Mononuclear cell (primary cell): ENCODE measurements around the gene CHRNA4. TPM values are rescaled to one million over a fixed set of nuclear protein-coding genes. Genes with fewer than 3 reads are reported as not detected.
"Not testable (repeated sequence)": the region's sequence is repeated elsewhere in the genome, so short reads cannot be mapped to it uniquely, and the experiment has no call there.

Source experiments
- H3K27me3 ChIP-seq: 2 replicates; pipeline ENCODE4 v1.6.0; 2011; ENCODE audit warnings: low read length, control low read depth; ENCODE audit not compliant: insufficient read depth
- H3K4me1 ChIP-seq: 2 replicates; pipeline ENCODE4 v1.5.1; 2011; ENCODE audit warnings: mild to moderate bottlenecking, low read length, control low read depth; ENCODE audit not compliant: insufficient read depth
- H3K4me3 ChIP-seq: 2 replicates; pipeline ENCODE4 v1.5.1; 2011; ENCODE audit warnings: mild to moderate bottlenecking, low read length, moderate library complexity
- H3K9me3 ChIP-seq: 2 replicates; pipeline ENCODE4 v1.5.1; 2011; ENCODE audit warnings: low read depth, mild to moderate bottlenecking, control low read depth, low read length
- total RNA-seq: library from RNA; depleted of rRNA; stranded (reverse); fragments of >200 nt; gene quantifications from one replicate; pipeline ENCODE4 v1.2.3, GENCODE V29; 2012

Gene CHRNA4
- total RNA-seq, 1 donor: not detected

DNA sequence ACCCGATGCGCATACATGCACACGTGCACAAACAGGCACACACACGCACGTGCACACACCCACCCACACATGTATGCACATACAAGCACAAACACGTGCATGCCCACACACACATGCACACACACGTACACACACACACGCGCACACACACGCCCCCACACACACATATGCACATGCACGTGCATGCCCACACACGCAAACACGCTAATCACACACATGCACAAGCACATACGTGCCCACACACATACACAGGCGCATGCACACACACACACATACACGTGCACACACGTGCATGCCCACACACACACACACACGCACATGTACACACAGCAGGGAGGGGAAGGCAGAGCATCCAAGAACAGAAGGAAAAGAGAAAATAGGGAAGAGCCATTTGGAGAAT, 26.8 kb upstream of the CHRNA4 start:
- H3K9me3 ChIP-seq: no peaks in the 10 kb centered on the region

DNA sequence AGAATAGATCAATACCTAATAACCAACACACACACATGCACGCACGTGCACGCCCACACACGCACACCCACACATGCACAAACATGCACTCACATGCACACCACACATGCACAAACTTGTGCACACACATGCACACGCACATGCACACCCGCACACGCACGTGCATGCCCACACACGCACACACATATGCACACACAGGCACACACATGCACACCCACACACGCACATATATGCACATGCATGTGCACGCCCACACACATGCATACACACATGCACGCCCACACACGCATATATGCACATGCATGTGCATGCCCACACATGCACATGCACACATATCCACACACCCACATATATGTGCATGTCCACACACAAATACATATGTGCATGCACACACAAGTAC, 26.2 kb upstream of the CHRNA4 start:
- Histone ChIP-seq H3K4me1 (no peaks in the 10 kb centered on the region), H3K27me3 (no peaks in the 10 kb centered on the region), H3K9me3 (no peaks in the 10 kb centered on the region), H3K4me3 (no peak overlapping the region)

More for the DNA sequence above, 26.8 kb upstream of the CHRNA4 start:
- Histone ChIP-seq H3K4me1 (no peaks in the 10 kb centered on the region), H3K27me3 (no peaks in the 10 kb centered on the region), H3K4me3 (no peak overlapping the region)

DNA sequence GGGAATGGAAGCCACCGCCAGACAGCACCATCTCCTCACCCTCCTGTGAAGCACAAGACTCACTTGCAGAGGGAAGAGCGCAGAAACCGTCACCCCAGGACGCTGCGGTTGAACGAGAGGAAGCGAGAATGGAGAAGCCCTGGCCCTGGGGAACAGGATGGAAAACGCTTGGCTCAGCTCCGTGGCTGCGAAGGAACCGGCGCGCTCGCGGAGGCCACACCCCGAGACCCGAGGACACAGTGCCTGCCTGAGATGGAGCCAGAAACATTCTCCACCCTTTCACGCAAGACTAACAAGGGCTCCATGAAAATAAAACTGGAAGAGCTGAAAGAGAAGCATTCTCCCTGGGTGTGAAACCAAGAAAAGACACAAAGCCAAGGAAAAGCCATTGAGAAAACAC, 25.3 kb upstream of the CHRNA4 start:
- Histone ChIP-seq H3K4me1 (no peaks in the 10 kb centered on the region), H3K27me3 (no peaks in the 10 kb centered on the region), H3K9me3 (no peaks in the 10 kb centered on the region), H3K4me3 (no peak overlapping the region)

DNA sequence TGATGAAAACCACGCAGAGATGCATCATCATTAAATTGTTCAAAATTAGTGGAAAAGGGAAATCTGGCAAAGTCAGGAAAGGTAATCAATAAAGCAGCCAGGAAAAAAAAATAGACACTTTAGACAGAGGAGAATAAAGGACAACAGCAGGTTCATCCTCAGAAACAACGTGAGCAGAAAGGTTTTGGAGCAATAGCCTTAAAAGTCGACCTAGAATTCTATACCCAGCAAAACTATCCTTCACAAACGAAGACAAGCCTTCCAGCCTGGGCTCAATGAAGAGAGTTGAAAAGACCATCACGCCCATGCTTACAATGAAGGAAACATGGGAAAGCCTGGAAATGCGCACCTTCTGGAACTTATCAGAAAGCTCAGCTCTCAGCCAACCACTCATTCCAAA, 24.7 kb upstream of the CHRNA4 start:
- Histone ChIP-seq H3K4me3 (no peak overlapping the region), H3K4me1 (no peaks in the 10 kb centered on the region), H3K27me3 (no peaks in the 10 kb centered on the region), H3K9me3 (no peaks in the 10 kb centered on the region)

DNA sequence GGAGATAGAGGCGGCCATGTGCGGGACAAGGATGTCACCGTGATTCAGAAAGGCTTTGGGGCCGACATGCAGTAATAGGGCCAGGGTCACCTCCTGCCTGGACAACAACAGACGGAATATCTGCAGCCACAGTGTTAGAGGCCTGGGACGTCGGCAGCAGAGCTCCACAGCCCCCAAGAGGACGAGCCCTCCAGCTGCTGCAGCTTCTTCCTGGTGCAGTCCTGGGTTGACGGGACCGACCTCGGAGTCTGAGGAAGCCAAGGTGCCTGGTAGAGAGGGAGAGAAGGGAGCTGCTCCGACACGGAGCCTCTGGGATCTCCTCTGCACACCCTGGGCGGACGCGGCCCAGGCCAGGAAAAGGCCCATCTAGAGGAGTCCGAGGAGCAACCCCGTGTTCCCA, 23.2 kb upstream of the CHRNA4 start:
- no peaks in the 10 kb centered on the region for H3K27me3 ChIP-seq
- H3K9me3 ChIP-seq: no peaks in the 10 kb centered on the region
- no peaks in the 10 kb centered on the region for H3K4me1 ChIP-seq
- H3K4me3 ChIP-seq: no peak overlapping the region

DNA sequence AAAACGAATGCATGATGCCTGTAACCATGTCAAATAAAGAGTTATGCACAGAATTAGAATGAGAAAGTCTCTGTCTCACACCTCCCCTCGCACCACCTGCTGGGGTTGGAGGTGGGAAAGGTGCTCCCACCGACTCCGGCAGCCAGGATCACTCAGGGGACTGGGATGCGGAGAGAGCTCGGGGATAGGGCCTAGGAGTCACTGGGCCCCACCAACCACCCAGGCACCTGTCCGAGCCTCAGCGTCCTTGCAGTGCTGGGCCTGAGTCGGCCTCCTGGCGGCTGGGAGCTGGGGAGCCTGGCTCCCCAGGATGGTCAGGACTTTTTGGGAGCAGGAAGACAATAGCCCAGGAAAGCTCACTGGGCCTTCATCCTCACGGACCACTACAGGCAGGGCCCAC, 22.4 kb upstream of the CHRNA4 start:
- Histone ChIP-seq H3K4me3 (no peak overlapping the region), H3K9me3 (no peaks in the 10 kb centered on the region), H3K27me3 (no peaks in the 10 kb centered on the region), H3K4me1 (no peaks in the 10 kb centered on the region)

DNA sequence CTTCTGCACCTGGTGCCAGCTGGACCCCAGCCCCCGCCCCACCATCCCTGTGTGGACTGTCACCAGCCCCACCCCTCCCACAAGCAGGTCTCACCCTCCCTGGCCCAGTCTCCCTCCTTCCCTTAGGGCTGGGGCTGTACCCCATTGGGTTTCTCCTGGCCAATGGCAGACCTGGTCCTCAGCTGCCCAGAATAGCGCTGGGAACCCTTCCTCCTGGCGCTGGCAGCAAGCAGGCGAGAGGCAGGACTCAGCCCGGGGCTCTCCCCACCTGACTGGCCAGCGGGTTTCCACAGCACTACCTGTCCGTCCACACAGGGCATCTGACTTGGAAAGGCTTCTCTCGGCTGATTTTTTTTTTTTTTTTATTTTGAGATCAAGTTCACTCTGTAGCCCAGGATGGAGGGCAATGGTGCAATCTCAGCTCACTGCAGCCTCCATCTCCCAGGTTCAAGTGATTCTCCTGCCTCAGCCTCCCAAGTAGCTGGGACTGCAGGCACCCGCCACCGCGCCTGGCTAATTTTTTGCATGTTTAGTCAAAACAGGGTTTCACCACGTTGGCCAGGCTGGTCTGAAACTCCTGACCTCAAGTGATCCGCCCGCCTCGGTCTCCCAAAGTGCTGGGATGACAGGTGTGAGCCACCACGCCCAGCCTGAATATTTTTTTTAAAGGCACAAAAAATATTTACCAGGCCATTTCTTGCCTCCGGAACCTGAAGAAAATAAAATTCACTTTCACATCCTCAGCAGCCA, 21.6 kb upstream of the CHRNA4 start:
- Histone ChIP-seq H3K9me3 (no peaks in the 10 kb centered on the region), H3K4me1 (no peaks in the 10 kb centered on the region), H3K4me3 (no peak overlapping the region), H3K27me3 (no peaks in the 10 kb centered on the region)

DNA sequence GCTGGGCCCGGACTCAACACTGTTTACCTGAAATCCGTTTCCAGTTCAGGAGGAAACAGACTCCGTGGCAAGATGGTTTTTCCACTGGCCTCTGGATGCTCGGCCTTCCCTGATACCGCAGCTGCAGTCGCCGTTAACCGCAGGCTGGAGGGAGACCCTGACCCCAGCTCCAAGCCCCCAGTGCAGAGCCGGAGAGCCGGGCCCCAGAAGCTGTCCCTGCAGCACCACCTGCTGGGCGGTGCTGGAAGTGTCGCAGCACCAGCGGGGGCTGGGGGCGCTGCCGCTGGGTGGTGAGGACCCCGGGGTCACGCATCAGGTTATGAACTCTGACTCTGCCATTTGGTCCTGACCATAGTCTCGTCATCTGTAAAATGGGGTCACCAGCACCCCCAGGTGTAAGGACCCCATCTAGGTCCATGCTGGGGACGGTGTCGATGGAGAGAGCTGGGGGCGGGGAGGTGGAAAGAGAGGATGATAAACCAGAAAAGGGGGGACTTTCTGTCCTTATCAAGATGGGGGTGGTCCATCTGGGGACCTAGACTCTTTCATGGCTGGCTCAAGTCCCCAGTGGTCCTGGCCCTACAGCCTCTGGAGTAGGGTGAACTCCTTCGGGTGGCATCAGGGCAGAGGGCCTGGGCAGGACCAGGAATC, 20.8 kb upstream of the CHRNA4 start:
- no peaks in the 10 kb centered on the region for H3K9me3 ChIP-seq
- no peaks in the 10 kb centered on the region for H3K27me3 ChIP-seq

DNA sequence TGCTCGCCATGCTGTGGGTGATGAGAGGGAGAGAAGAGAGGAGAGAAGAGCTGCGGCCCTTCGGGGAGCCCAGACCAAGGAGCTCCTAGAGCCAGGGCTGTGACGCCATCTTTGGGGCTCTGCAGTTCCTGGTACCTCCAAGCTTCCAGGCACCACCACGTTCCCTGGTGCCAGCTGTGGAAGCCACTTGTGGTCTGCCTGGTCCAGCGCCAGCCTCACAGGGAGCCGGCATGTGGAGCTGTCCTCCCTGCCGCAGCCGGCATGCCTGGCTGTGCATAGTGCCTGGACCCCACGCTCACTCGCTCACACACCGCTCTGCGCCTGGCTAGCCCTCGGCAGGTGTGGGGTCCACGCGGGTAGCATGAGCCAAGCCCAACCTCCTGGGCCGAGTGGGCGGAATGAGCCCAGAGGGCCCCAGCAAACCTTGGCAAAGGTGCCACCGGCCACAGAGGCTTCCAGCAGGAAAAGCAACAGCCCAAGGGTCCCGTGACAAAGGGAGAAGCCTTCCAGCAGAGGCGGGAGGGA, 19.3 kb upstream of the CHRNA4 start:
- H3K9me3 ChIP-seq: no peaks in the 10 kb centered on the region
- H3K4me3 ChIP-seq: no peak overlapping the region
- no peaks in the 10 kb centered on the region for H3K27me3 ChIP-seq

More for the DNA sequence above, 20.8 kb upstream of the CHRNA4 start:
- no peak overlapping the region for H3K4me3 ChIP-seq
- H3K4me1 ChIP-seq: no peaks in the 10 kb centered on the region

DNA sequence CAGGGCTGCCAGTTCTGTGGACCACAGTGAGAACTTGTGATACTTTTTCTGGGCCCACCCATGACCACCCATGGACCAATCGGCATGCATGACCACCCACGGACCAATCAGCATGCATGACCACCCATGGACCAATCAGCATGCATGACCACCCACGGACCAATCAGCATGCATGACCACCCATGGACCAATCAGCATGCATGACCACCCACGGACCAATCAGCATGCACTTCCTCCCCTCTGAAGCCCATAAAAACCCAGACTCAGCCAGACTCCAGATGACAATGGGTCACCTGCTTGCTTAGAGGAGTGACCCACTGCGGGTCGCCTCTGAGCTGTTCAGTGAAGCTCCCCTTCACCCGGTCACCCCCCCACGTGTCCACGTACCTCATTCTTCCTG, 18.7 kb upstream of the CHRNA4 start:
- not testable (repeated sequence) for H3K4me3 ChIP-seq, H3K9me3 ChIP-seq, H3K4me1 ChIP-seq, H3K27me3 ChIP-seq

More for the DNA sequence above, 19.3 kb upstream of the CHRNA4 start:
- H3K4me1 ChIP-seq: no peaks in the 10 kb centered on the region

DNA sequence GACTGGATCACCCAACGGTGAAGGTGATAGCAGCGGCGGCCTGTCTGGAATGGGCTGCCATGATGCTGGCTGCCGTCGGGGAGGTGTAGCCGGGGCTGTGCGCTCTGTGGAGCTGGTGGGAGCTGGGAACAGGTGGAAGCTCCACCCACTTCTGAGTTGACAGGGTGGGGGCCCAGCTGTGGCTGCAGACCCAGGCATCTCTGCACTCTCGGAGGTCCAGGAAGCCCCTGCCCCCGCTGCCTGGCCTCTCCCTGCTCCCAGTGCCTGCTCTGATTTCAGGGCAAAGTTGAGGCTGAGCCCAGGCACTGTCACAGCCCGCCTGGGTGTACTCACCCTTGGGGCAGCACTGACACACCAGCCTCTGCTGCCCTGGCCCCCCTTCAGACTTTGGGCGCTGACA, 18.1 kb upstream of the CHRNA4 start:
- no peaks in the 10 kb centered on the region for H3K9me3 ChIP-seq
- H3K4me1 ChIP-seq: no peaks in the 10 kb centered on the region
- H3K27me3 ChIP-seq: no peaks in the 10 kb centered on the region
- H3K4me3 ChIP-seq: no peak overlapping the region

DNA sequence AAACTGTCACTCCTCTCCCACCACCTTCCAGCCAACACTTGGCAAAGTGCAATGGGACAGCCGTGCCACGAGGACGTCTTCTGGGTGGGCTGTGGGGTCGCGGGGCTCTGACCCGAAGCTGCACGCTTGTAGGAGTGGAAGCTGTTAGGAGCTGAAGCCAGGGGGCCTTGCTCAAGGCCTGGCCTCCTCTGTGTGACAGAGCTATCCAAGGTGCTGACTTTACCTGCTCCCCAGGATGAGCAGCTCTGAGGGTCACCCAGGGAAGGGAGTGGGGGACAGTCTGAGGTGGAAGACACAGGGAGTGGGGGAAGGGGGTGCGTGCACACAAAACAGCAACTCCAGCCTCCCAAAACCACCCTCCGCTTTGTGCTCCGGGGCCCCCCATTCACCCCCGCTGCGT, 17.5 kb upstream of the CHRNA4 start:
- no peaks in the 10 kb centered on the region for H3K27me3 ChIP-seq
- no peak overlapping the region for H3K4me3 ChIP-seq
- H3K4me1 ChIP-seq: no peaks in the 10 kb centered on the region
- H3K9me3 ChIP-seq: no peaks in the 10 kb centered on the region

DNA sequence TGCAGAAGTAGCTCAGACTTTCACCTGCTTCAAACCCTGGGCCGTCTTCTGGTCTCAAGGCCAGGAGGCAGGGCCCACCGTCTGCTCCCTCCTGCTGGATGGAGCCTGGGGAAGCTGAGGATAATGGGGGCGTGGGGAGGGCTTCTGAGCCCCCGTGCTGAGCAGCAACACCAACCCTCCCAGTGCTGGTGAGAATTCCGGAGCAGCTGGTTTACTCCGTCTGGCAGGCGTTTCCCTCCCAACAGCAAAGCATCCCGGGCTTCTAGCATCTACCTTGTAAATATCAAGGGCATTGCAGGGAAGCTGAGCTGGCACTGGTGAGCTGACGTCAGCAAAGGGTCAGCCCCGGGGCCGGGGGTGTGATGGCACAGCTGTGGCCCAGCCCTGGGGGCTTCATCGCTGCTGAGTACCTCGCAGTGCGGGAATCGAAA, 16.8 kb upstream of the CHRNA4 start:
- Histone ChIP-seq H3K27me3 (no peaks in the 10 kb centered on the region), H3K4me3 (no peak overlapping the region), H3K9me3 (no peaks in the 10 kb centered on the region), H3K4me1 (no peaks in the 10 kb centered on the region)

DNA sequence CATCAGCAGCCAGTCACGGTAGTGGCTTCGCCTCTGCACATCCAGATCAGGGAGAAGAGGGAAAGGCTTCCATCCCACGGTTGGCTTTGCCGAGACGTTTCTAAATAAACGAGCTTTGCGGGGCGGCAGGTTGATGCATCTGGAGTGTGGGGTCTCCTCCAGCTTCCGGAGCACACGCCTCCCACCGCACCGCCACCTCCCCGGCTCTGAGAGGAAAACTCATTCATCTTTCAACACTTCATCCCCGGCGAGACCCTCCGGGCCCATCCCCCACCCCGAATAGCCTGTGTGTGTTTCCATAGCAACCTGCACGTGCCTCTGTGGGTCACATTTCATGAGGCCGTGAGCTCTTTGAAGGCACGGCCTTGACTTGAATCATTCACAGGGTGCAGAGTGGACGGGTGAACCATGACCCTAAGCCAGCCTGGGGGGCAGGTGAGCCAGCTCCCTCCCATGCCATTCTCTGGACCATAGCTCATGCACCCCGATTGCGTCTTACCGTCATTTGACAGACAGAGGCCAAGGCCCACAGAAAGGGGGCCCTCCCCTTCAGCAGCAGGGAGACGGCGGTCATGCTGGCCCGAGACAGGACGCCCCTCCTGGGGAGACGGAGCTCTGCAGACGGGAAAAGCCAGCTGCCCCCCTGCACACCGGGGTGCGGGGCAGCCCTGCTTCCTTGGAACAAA, 16.2 kb upstream of the CHRNA4 start:
- H3K27me3 ChIP-seq: no peaks in the 10 kb centered on the region
- H3K4me3 ChIP-seq: no peak overlapping the region
- H3K9me3 ChIP-seq: no peaks in the 10 kb centered on the region
- no peaks in the 10 kb centered on the region for H3K4me1 ChIP-seq
